Loucy (cell line): Measurements from ENCODE around the gene GEMIN7.

Source experiments
- CTCF ChIP-seq: fragments of 200-600 bp; sonication (generic); conservative IDR thresholded peaks from 2 replicates; pipeline ENCODE4 v1.5.1; 2014; ENCODE audit warnings: mild to moderate bottlenecking, antibody characterized with exemption, low read length
- EZH2phosphoT487 ChIP-seq: fragments of 200-600 bp; IDR thresholded peaks from 2 replicates; pipeline ENCODE4 v1.6.1; 2018; ENCODE audit warnings: antibody characterized with exemption, mild to moderate bottlenecking, moderate library complexity, borderline replicate concordance

- TF ChIP-seq CTCF (no peak), EZH2phosphoT487 (no peak)
These were observed 14.9 kb upstream of the GEMIN7 start for GRCh38 chr19:45063851-45064801.
